Measurements from ENCODE around the gene TMEM132D.

Gene TMEM132D

GRCh38 chr12:129903956-129904829 is at the start of gene TMEM132D:
Gene TMEM132D, minus strand, starts transcription at chr12:129904025.
- H3K4me1 ChIP-seq (ENCODE audit: control insufficient read depth in 5 of 5, insufficient read depth in 5 of 5, low read length in 5 of 5): no peaks in the 10 kb centered on the region
- H3K36me3 ChIP-seq (ENCODE audit: control insufficient read depth in 5 of 5, insufficient read depth in 5 of 5, low read length in 5 of 5): no peaks in the 10 kb centered on the region
- H3K27me3 ChIP-seq (ENCODE audit: control insufficient read depth in 5 of 5, insufficient read depth in 4 of 5, low read length in 5 of 5): peaks cover 20 to 42% (median 34%) of the 10 kb centered on the region in 5 donors
- H3K9ac ChIP-seq (ENCODE audit: low read length in 5 of 5): no peak within 1 kb of the TSS
- H3K4me3 ChIP-seq (ENCODE audit: low read depth in 1 of 5, low read length in 5 of 5): no peak within 1 kb of the TSS
- H3K27ac ChIP-seq (ENCODE audit: low read depth, low read length): no peak within 1 kb of the TSS
- no peaks in the 10 kb centered on the region for H3K9me3 ChIP-seq (ENCODE audit: control insufficient read depth in 5 of 5, low read length in 5 of 5)

- H3K9ac ChIP-seq (ENCODE audit: low read length in 5 of 5): no peak overlapping the region
- no peaks in the 10 kb centered on the region for H3K36me3 ChIP-seq (ENCODE audit: control insufficient read depth in 5 of 5, insufficient read depth in 5 of 5, low read length in 5 of 5)
- peaks cover 0 to 5% (median 0%) of the 10 kb centered on the region in 5 donors for H3K27me3 ChIP-seq (ENCODE audit: control insufficient read depth in 5 of 5, insufficient read depth in 4 of 5, low read length in 5 of 5)
- no peak overlapping the region for H3K27ac ChIP-seq (ENCODE audit: low read depth, low read length)
- H3K4me1 ChIP-seq (ENCODE audit: control insufficient read depth in 5 of 5, insufficient read depth in 5 of 5, low read length in 5 of 5): no peaks in the 10 kb centered on the region
- no peak overlapping the region for H3K4me3 ChIP-seq (ENCODE audit: low read depth in 1 of 5, low read length in 5 of 5)
- peaks cover 0 to 10% (median 3%) of the 10 kb centered on the region in 5 donors for H3K9me3 ChIP-seq (ENCODE audit: control insufficient read depth in 5 of 5, low read length in 5 of 5)
Observed at GRCh38 chr12:129949651-129950050, 45.8 kb upstream of the TMEM132D start.

- Histone ChIP-seq H3K4me3 (ENCODE audit: low read depth in 1 of 5, low read length in 5 of 5) (no peak overlapping the region), H3K27me3 (ENCODE audit: control insufficient read depth in 5 of 5, insufficient read depth in 4 of 5, low read length in 5 of 5) (peaks cover 0 to 5% (median 0%) of the 10 kb centered on the region in 5 donors), H3K9ac (ENCODE audit: low read length in 5 of 5) (no peak overlapping the region), H3K9me3 (ENCODE audit: control insufficient read depth in 5 of 5, low read length in 5 of 5) (no peaks in the 10 kb centered on the region), H3K27ac (ENCODE audit: low read depth, low read length) (no peak overlapping the region), H3K4me1 (ENCODE audit: control insufficient read depth in 5 of 5, insufficient read depth in 5 of 5, low read length in 5 of 5) (no peaks in the 10 kb centered on the region), H3K36me3 (ENCODE audit: control insufficient read depth in 5 of 5, insufficient read depth in 5 of 5, low read length in 5 of 5) (no peaks in the 10 kb centered on the region)
Observed at GRCh38 chr12:129941618-129942017, 37.8 kb upstream of the TMEM132D start.

- no peaks in the 10 kb centered on the region for H3K4me1 ChIP-seq (ENCODE audit: control insufficient read depth in 5 of 5, insufficient read depth in 5 of 5, low read length in 5 of 5)
Observed at GRCh38 chr12:129938089-129938488, 34.3 kb upstream of the TMEM132D start.

GRCh38 chr12:129937426-129937825 is 33.6 kb upstream of the TMEM132D start:
- Histone ChIP-seq H3K36me3 (ENCODE audit: control insufficient read depth in 5 of 5, insufficient read depth in 5 of 5, low read length in 5 of 5) (no peaks in the 10 kb centered on the region), H3K4me1 (ENCODE audit: control insufficient read depth in 5 of 5, insufficient read depth in 5 of 5, low read length in 5 of 5) (no peaks in the 10 kb centered on the region), H3K27ac (ENCODE audit: low read depth, low read length) (no peak overlapping the region), H3K27me3 (ENCODE audit: control insufficient read depth in 5 of 5, insufficient read depth in 4 of 5, low read length in 5 of 5) (peaks cover 0 to 14% (median 0%) of the 10 kb centered on the region in 5 donors), H3K9me3 (ENCODE audit: control insufficient read depth in 5 of 5, low read length in 5 of 5) (peaks cover 0 to 3% (median 3%) of the 10 kb centered on the region in 5 donors), H3K9ac (ENCODE audit: low read length in 5 of 5) (no peak overlapping the region), H3K4me3 (ENCODE audit: low read depth in 1 of 5, low read length in 5 of 5) (no peak overlapping the region)

More at GRCh38 chr12:129938089-129938488, 34.3 kb upstream of the TMEM132D start:
- Histone ChIP-seq H3K27ac (ENCODE audit: low read depth, low read length) (no peak overlapping the region), H3K27me3 (ENCODE audit: control insufficient read depth in 5 of 5, insufficient read depth in 4 of 5, low read length in 5 of 5) (peaks cover 0 to 14% (median 0%) of the 10 kb centered on the region in 5 donors), H3K36me3 (ENCODE audit: control insufficient read depth in 5 of 5, insufficient read depth in 5 of 5, low read length in 5 of 5) (no peaks in the 10 kb centered on the region), H3K4me3 (ENCODE audit: low read depth in 1 of 5, low read length in 5 of 5) (no peak overlapping the region), H3K9me3 (ENCODE audit: control insufficient read depth in 5 of 5, low read length in 5 of 5) (peaks cover 0 to 3% (median 1%) of the 10 kb centered on the region in 5 donors), H3K9ac (ENCODE audit: low read length in 5 of 5) (no peak overlapping the region)

- Histone ChIP-seq H3K4me1 (ENCODE audit: control insufficient read depth in 5 of 5, insufficient read depth in 5 of 5, low read length in 5 of 5) (no peaks in the 10 kb centered on the region), H3K27ac (ENCODE audit: low read depth, low read length) (no peak overlapping the region), H3K36me3 (ENCODE audit: control insufficient read depth in 5 of 5, insufficient read depth in 5 of 5, low read length in 5 of 5) (no peaks in the 10 kb centered on the region), H3K9me3 (ENCODE audit: control insufficient read depth in 5 of 5, low read length in 5 of 5) (peaks cover 0 to 7% (median 3%) of the 10 kb centered on the region in 5 donors), H3K27me3 (ENCODE audit: control insufficient read depth in 5 of 5, insufficient read depth in 4 of 5, low read length in 5 of 5) (peaks cover 0 to 2% (median 0%) of the 10 kb centered on the region in 5 donors), H3K9ac (ENCODE audit: low read length in 5 of 5) (no peak overlapping the region), H3K4me3 (ENCODE audit: low read depth in 1 of 5, low read length in 5 of 5) (no peak overlapping the region)
Observed at GRCh38 chr12:129928643-129929042, 24.8 kb upstream of the TMEM132D start.

GRCh38 chr12:129927316-129927900 is 23.6 kb upstream of the TMEM132D start:
- Histone ChIP-seq H3K4me3 (ENCODE audit: low read depth in 1 of 5, low read length in 5 of 5) (no peak overlapping the region), H3K4me1 (ENCODE audit: control insufficient read depth in 5 of 5, insufficient read depth in 5 of 5, low read length in 5 of 5) (no peaks in the 10 kb centered on the region), H3K27ac (ENCODE audit: low read depth, low read length) (no peak overlapping the region), H3K9ac (ENCODE audit: low read length in 5 of 5) (no peak overlapping the region), H3K27me3 (ENCODE audit: control insufficient read depth in 5 of 5, insufficient read depth in 4 of 5, low read length in 5 of 5) (peaks cover 0 to 2% (median 0%) of the 10 kb centered on the region in 5 donors), H3K9me3 (ENCODE audit: control insufficient read depth in 5 of 5, low read length in 5 of 5) (peaks cover 0 to 7% (median 0%) of the 10 kb centered on the region in 5 donors), H3K36me3 (ENCODE audit: control insufficient read depth in 5 of 5, insufficient read depth in 5 of 5, low read length in 5 of 5) (no peaks in the 10 kb centered on the region)

GRCh38 chr12:129911428-129912049 is 7.7 kb upstream of the TMEM132D start:
- Histone ChIP-seq H3K27me3 (ENCODE audit: control insufficient read depth in 5 of 5, insufficient read depth in 4 of 5, low read length in 5 of 5) (peaks cover 3 to 19% (median 16%) of the 10 kb centered on the region in 5 donors), H3K36me3 (ENCODE audit: control insufficient read depth in 5 of 5, insufficient read depth in 5 of 5, low read length in 5 of 5) (no peaks in the 10 kb centered on the region), H3K9me3 (ENCODE audit: control insufficient read depth in 5 of 5, low read length in 5 of 5) (no peaks in the 10 kb centered on the region), H3K4me1 (ENCODE audit: control insufficient read depth in 5 of 5, insufficient read depth in 5 of 5, low read length in 5 of 5) (peaks cover 0 to 4% (median 0%) of the 10 kb centered on the region in 5 donors), H3K4me3 (ENCODE audit: low read depth in 1 of 5, low read length in 5 of 5) (no peak overlapping the region), H3K9ac (ENCODE audit: low read length in 5 of 5) (no peak overlapping the region), H3K27ac (ENCODE audit: low read depth, low read length) (no peak overlapping the region)

- H3K9me3 ChIP-seq (ENCODE audit: control insufficient read depth in 5 of 5, low read length in 5 of 5): no peaks in the 10 kb centered on the region
- H3K27me3 ChIP-seq (ENCODE audit: control insufficient read depth in 5 of 5, insufficient read depth in 4 of 5, low read length in 5 of 5): peaks cover 7 to 23% (median 20%) of the 10 kb centered on the region in 5 donors
- H3K27ac ChIP-seq (ENCODE audit: low read depth, low read length): no peak overlapping the region
- H3K4me3 ChIP-seq (ENCODE audit: low read depth in 1 of 5, low read length in 5 of 5): no peak overlapping the region
- no peak overlapping the region for H3K9ac ChIP-seq (ENCODE audit: low read length in 5 of 5)
- no peaks in the 10 kb centered on the region for H3K36me3 ChIP-seq (ENCODE audit: control insufficient read depth in 5 of 5, insufficient read depth in 5 of 5, low read length in 5 of 5)
- peaks cover 0 to 4% (median 0%) of the 10 kb centered on the region in 5 donors for H3K4me1 ChIP-seq (ENCODE audit: control insufficient read depth in 5 of 5, insufficient read depth in 5 of 5, low read length in 5 of 5)
Observed at GRCh38 chr12:129909051-129910020, 5.5 kb upstream of the TMEM132D start.
